Osteocyte (in vitro differentiated cells): Measurements from ENCODE around the gene LDLR. TPM values are rescaled to one million over a fixed set of nuclear protein-coding genes. Genes with fewer than 3 reads are reported as not detected.
A peak's percentile ranks its signal among the peaks of the same experiment; 100 is the strongest.
"Not testable (repeated sequence)": the region's sequence is repeated elsewhere in the genome, so short reads cannot be mapped to it uniquely, and the experiment has no call there.

Experiments
- DNase-seq: peaks from one replicate; pipeline ENCODE4 v3.0.0; 2021; ENCODE audit warnings: mixed read lengths; ENCODE audit not compliant: unreplicated experiment; ENCODE audit errors: extremely low spot score
- H3K27ac Mint-ChIP-seq: one replicate; pipeline ENCODE4 v1.8.0; 2021; ENCODE audit warnings: mild to moderate bottlenecking, mixed read lengths; ENCODE audit not compliant: unreplicated experiment
- H3K27me3 Mint-ChIP-seq: one replicate; pipeline ENCODE4 v1.8.0; 2021; ENCODE audit warnings: mixed read lengths; ENCODE audit not compliant: unreplicated experiment
- H3K36me3 Mint-ChIP-seq: one replicate; pipeline ENCODE4 v1.8.0; 2021; ENCODE audit warnings: mixed read lengths; ENCODE audit not compliant: unreplicated experiment
- H3K4me1 Mint-ChIP-seq: one replicate; pipeline ENCODE4 v1.8.0; 2021; ENCODE audit warnings: mixed read lengths; ENCODE audit not compliant: unreplicated experiment
- H3K4me3 Mint-ChIP-seq: one replicate; pipeline ENCODE4 v1.8.0; 2021; ENCODE audit warnings: mild to moderate bottlenecking, moderate library complexity, mixed read lengths; ENCODE audit not compliant: unreplicated experiment
- H3K9me3 Mint-ChIP-seq: one replicate; pipeline ENCODE4 v1.8.0; 2021; ENCODE audit warnings: mixed read lengths; ENCODE audit not compliant: unreplicated experiment
- CTCF ChIP-seq: fragments of 200-600 bp; sonication (generic); IDR thresholded peaks from 2 replicates; pipeline ENCODE4 v1.5.0; 2021; ENCODE audit warnings: antibody characterized with exemption, mild to moderate bottlenecking, moderate library complexity
- microRNA-seq: library from miRNA; unstranded; fragments of <30 nt; microRNA quantifications from one replicate; pipeline ENCODE4 v1.1.0, GENCODE V29; 2020; ENCODE audit not compliant: unreplicated experiment
- total RNA-seq: library from RNA; stranded (reverse); gene quantifications from 2 replicates; pipeline ENCODE4 v1.2.1, GENCODE V29; 2021

LDLR gene
- total RNA-seq, 1 donor from 2014 or later = 96.9 TPM

DNA sequence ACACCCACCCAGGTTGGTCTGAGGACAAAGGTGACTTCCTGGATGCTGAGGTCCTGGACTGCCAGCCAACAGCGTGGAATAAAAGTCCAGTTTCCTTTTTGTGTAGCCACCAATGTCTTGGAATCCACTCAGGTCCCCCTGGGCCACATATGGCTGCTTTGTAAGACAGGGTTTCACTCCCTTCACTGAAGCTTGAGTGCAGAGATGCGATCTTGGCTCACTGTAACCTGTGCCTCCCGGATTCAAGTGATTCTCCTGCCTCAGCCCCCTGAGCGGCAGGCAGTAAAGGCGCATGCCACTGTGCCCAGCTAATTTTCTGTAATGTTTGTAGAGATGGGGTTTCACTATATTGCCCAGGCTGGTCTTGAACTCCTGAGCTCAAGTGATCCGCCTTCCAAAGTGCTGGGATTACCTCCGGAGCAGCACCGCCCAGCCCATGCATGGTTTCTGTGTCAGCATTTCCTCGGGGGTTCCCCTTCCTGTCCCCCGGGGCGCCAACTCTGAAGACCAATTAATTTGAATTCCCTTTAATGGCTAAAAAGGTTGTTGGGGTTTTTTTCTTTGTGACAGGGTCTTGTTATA lies 90.5 kb downstream of the LDLR start:
- no peak for TF ChIP-seq CTCF
- Mint-ChIP-seq H3K36me3 (peaks cover 39% of the 10 kb centered on the region), H3K27me3 (no peaks in the 10 kb centered on the region), H3K4me1 (peaks cover 20% of the 10 kb centered on the region), H3K4me3 (no peak overlapping the region), H3K9me3 (no peaks in the 10 kb centered on the region), H3K27ac (peak overlapping the region; percentile 61)
- DNase-seq = no peak

GRCh38 chr19:11180346-11180745 lies 91.1 kb downstream of the LDLR start:
- H3K4me3 Mint-ChIP-seq = no peak overlapping the region
- no peak for TF ChIP-seq CTCF
- no peaks in the 10 kb centered on the region for H3K27me3 Mint-ChIP-seq
- H3K9me3 Mint-ChIP-seq = no peaks in the 10 kb centered on the region
- peak overlapping the region; percentile 61 for H3K27ac Mint-ChIP-seq
- H3K4me1 Mint-ChIP-seq = peaks cover 20% of the 10 kb centered on the region
- DNase-seq = no peak
- peaks cover 39% of the 10 kb centered on the region for H3K36me3 Mint-ChIP-seq

GRCh38 chr19:11180975-11181374 lies 91.7 kb downstream of the LDLR start:
- H3K4me3 Mint-ChIP-seq, H3K27me3 Mint-ChIP-seq, H3K9me3 Mint-ChIP-seq, DNase-seq: not testable (repeated sequence)
- peaks cover 23% of the 10 kb centered on the region for H3K4me1 Mint-ChIP-seq
- peak overlapping the region; percentile 65 for H3K27ac Mint-ChIP-seq
- peaks cover 39% of the 10 kb centered on the region for H3K36me3 Mint-ChIP-seq

DNA sequence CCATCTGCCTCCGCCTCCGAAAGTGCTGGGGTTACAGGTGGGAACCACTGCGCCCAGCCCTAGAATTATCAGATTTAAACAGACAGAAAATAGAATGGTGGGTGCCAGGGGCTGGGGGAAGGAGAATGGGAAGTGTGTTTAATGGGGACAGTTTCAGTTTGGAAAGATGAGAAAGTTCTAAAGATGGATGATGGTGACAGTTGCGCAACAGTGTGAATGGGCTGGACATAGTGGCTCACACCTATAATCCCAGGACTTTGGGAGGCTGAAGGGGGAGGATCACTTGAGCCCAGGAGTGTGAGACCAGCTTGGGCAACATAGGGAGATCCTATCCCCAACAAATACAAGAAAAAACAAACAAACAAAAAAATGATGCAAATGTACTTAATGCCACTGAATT lies 92.2 kb downstream of the LDLR start:
- Mint-ChIP-seq H3K4me3 (no peak overlapping the region), H3K27me3 (no peaks in the 10 kb centered on the region), H3K36me3 (peaks cover 42% of the 10 kb centered on the region), H3K4me1 (peaks cover 24% of the 10 kb centered on the region), H3K27ac (peak overlapping the region; percentile 65), H3K9me3 (no peaks in the 10 kb centered on the region)
- TF ChIP-seq CTCF = no peak
- no peak for DNase-seq

Small RNA genes within 50 kb of the gene (microRNA-seq; reads per million reads assigned to microRNA genes)
- gene MIR6886 = not detected

Other genes with a start within 250 kb of the LDLR start
- 0.27 TPM in 1 of 2 replicates, not detected in the other for gene C19orf38, start 241.0 kb upstream of the LDLR start, total RNA-seq
- 66.7 and 70.8 TPM in 2 replicates for gene CARM1, start 217.9 kb upstream of the LDLR start, total RNA-seq
- gene YIPF2, start 160.8 kb upstream of the LDLR start, total RNA-seq = 68.4 and 79.5 TPM in 2 replicates
- gene TIMM29, start 160.7 kb upstream of the LDLR start, total RNA-seq = 25.7 and 25.8 TPM in 2 replicates
- gene SMARCA4, start 128.4 kb upstream of the LDLR start, total RNA-seq = 130 and 131 TPM in 2 replicates
- gene SPC24, start 66.3 kb downstream of the LDLR start, total RNA-seq = 11.9 and 13.5 TPM in 2 replicates
- 386 and 387 TPM in 2 replicates for gene KANK2, start 108.1 kb downstream of the LDLR start, total RNA-seq
- gene ANGPTL8, start 150.2 kb downstream of the LDLR start, total RNA-seq = not detected in 2 replicates
- 81.7 and 86.9 TPM in 2 replicates for gene DOCK6, start 173.1 kb downstream of the LDLR start, total RNA-seq
- gene TSPAN16, start 206.7 kb downstream of the LDLR start, total RNA-seq = not detected in 2 replicates